DND-41 (cell line): ENCODE data around the gene IQCK.

Experiments used
- EZH2 ChIP-seq: IDR thresholded peaks from 3 replicates; pipeline ENCODE4 v1.6.1; 2012; ENCODE audit warnings: borderline replicate concordance, low read depth, mild to moderate bottlenecking, moderate library complexity, low read length, inconsistent platforms; ENCODE audit not compliant: severe bottlenecking
- TF ChIP-seq, protein P1 (sequence below): IDR thresholded peaks from 2 replicates; pipeline ENCODE4 v1.5.1; 2012; ENCODE audit warnings: borderline replicate concordance, low read length, moderate library complexity, mild to moderate bottlenecking; ENCODE audit not compliant: poor library complexity, severe bottlenecking; ENCODE audit errors: extremely low read depth

DNA sequence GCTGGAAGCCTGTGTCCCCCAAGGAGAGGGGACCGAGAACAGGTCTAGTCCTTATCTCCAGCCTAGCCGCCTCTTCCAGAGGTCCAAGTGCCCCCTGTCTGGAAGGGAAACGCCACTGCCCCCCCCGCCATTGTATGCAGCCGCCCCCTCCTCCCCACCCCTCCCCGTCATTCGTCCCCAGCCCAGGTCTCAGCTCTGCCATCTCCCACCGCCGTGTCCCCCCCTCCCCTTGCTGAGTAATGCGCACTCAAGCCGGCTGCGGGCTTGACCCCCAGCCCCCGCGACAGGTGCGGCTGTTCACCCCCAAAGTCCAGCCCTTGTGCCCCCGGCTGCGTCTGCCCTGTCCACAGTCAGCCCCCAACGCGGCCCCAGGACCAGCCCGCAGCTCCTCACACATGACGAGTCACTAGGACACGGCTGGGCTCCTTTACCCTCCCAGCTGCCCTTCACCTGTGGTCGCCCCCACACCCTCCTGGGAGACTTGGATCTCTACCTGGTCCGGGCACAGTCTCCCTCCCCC is 166.0 kb downstream of the IQCK start:
- TF ChIP-seq, protein P1, sequence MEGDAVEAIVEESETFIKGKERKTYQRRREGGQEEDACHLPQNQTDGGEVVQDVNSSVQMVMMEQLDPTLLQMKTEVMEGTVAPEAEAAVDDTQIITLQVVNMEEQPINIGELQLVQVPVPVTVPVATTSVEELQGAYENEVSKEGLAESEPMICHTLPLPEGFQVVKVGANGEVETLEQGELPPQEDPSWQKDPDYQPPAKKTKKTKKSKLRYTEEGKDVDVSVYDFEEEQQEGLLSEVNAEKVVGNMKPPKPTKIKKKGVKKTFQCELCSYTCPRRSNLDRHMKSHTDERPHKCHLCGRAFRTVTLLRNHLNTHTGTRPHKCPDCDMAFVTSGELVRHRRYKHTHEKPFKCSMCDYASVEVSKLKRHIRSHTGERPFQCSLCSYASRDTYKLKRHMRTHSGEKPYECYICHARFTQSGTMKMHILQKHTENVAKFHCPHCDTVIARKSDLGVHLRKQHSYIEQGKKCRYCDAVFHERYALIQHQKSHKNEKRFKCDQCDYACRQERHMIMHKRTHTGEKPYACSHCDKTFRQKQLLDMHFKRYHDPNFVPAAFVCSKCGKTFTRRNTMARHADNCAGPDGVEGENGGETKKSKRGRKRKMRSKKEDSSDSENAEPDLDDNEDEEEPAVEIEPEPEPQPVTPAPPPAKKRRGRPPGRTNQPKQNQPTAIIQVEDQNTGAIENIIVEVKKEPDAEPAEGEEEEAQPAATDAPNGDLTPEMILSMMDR: no peak
- no peak for TF ChIP-seq EZH2
